Measurements from ENCODE around the gene MTTP. TPM values are rescaled to one million over a fixed set of nuclear protein-coding genes. Genes with fewer than 3 reads are reported as not detected.

MTTP gene
- total RNA-seq, 2 donors from 2014 or later, result 0.64 TPM; not detected in 1

DNA sequence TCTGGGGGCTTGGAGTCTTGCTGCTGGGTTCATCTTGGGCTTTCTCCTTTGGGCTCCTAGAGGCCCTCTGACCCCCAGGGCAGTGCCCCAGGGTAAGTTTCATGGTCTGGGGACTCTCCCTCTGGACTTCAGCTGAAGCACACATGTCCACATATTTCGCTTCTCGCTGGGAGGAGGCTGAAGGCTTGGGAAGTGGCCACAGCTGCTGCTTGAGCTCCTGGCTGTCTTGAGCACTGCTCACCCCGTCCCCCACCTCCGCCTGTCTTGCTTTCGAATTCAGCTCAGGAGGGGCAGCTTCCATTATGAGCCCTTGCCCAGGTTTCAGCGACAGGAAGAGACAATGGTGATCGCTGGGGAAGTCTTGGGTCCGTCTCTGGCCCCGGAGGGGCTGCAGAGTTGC, 79.3 kb downstream of the MTTP start:
- no peaks in the 10 kb centered on the region for H3K4me1 Mint-ChIP-seq (ENCODE audit: low read depth in 2 of 2)
- H3K27ac Mint-ChIP-seq, result no peak overlapping the region
- peaks cover 0 to 3% of the 10 kb centered on the region in 2 donors for H3K27me3 Mint-ChIP-seq
- no peaks in the 10 kb centered on the region for H3K9me3 Mint-ChIP-seq
- no peak overlapping the region for H3K4me3 Mint-ChIP-seq
- DNase-seq (ENCODE audit: low spot score) (no peak), ATAC-seq (no peak)
- no peaks in the 10 kb centered on the region for H3K36me3 Mint-ChIP-seq

DNA sequence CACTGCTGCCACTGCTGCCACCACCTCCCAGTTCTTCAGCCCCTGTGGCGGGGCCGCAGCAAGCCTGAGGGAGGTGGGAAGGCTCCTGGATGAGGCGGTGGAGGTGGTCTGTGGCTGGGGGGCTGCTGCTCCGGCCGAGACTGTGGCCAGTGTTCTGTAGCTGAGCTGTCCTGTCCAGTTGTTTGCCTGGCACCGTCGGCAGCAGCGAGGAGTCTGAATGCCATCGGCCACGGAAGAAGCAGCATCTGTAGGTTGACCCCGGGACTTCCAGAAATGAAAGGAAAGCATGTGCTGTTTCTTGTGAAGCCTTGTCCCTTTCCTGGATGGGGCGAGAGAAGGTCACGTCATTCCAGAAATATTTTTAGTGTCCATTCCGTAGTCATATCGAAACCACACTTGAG, 79.7 kb downstream of the MTTP start:
- H3K4me3 Mint-ChIP-seq, result no peak overlapping the region
- no peaks in the 10 kb centered on the region for H3K9me3 Mint-ChIP-seq
- DNase-seq (ENCODE audit: low spot score), result no peak
- H3K4me1 Mint-ChIP-seq (ENCODE audit: low read depth in 2 of 2), result no peaks in the 10 kb centered on the region
- peaks cover 0 to 3% of the 10 kb centered on the region in 2 donors for H3K27me3 Mint-ChIP-seq
- no peak overlapping the region for H3K27ac Mint-ChIP-seq
- H3K36me3 Mint-ChIP-seq, result no peaks in the 10 kb centered on the region
- no peak for ATAC-seq

GRCh38 chr4:99655308-99656081, 80.9 kb downstream of the MTTP start:
- Mint-ChIP-seq H3K27ac (no peak overlapping the region), H3K27me3 (peaks cover 0 to 3% of the 10 kb centered on the region in 2 donors), H3K4me1 (ENCODE audit: low read depth in 2 of 2) (no peaks in the 10 kb centered on the region), H3K9me3 (no peaks in the 10 kb centered on the region), H3K36me3 (no peaks in the 10 kb centered on the region), H3K4me3 (no peak overlapping the region)
- ATAC-seq, result no peak
- no peak for DNase-seq (ENCODE audit: low spot score)

- Mint-ChIP-seq H3K27me3 (peaks cover 3 to 8% of the 10 kb centered on the region in 2 donors), H3K4me1 (ENCODE audit: low read depth in 2 of 2) (no peaks in the 10 kb centered on the region), H3K4me3 (no peak within 1 kb of the TSS), H3K27ac (no peak within 1 kb of the TSS), H3K36me3 (no peaks in the 10 kb centered on the region), H3K9me3 (no peaks in the 10 kb centered on the region)
- DNase-seq (ENCODE audit: low spot score) (no peak), ATAC-seq (no peak)
Measured at GRCh38 chr4:99657798-99658197, 83.2 kb downstream of the MTTP start, which contains the start of gene C4orf54. Gene C4orf54, minus strand, starts transcription at chr4:99657828. Its CDS starts 3,180 bp downstream, at chr4:99654648.

DNA sequence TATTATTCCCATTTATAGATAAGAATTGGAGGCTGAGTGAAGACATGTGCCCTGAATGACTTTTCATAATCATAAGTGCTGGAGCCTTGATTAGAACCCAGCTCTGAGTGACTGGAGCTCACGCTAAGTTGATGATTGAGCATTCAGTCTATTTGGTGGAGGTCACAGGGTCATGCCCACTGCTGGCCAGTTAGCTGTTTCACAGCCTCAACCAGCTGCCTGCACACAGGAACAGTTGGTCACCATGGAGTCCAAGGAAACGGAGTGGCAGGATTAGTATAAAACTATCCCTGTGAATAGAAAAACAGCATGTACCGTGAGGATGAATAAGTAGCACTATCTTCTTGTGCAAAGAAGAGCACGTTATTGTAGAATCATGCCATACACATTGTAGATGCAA, 84.0 kb downstream of the MTTP start:
- DNase-seq (ENCODE audit: low spot score), result no peak
- Mint-ChIP-seq H3K27me3 (peaks cover 7 to 16% of the 10 kb centered on the region in 2 donors), H3K4me1 (ENCODE audit: low read depth in 2 of 2) (no peaks in the 10 kb centered on the region), H3K4me3 (no peak overlapping the region), H3K27ac (no peak overlapping the region), H3K9me3 (no peaks in the 10 kb centered on the region), H3K36me3 (no peaks in the 10 kb centered on the region)
- ATAC-seq, result no peak

DNA sequence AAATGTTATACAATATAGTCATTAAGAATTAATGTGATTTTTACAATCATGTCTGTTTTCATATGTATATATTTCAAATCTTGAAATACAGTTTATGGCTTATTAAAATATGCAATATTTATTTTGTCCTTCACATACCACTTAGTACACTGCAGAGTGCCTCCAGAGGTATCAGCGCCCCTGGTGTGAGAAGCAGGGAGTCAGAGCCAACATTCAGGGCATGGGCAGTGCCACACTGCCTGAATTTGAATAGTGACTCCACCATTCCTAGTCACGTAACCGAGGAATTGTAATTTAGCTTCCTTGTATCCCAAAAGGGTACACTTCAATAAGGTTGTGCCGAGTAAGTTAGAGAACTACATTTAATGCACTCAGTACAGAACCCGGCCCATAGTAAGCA, 87.3 kb downstream of the MTTP start:
- Mint-ChIP-seq H3K9me3 (no peaks in the 10 kb centered on the region), H3K4me1 (ENCODE audit: low read depth in 2 of 2) (no peaks in the 10 kb centered on the region), H3K4me3 (no peak overlapping the region), H3K27ac (no peak overlapping the region), H3K36me3 (no peaks in the 10 kb centered on the region), H3K27me3 (peaks cover 6 to 21% of the 10 kb centered on the region in 2 donors)
- ATAC-seq (no peak), DNase-seq (ENCODE audit: low spot score) (no peak)

- no peak for DNase-seq (ENCODE audit: low spot score)
- H3K9me3 Mint-ChIP-seq, result no peaks in the 10 kb centered on the region
- no peaks in the 10 kb centered on the region for H3K36me3 Mint-ChIP-seq
- no peaks in the 10 kb centered on the region for H3K4me1 Mint-ChIP-seq (ENCODE audit: low read depth in 2 of 2)
- no peak overlapping the region for H3K4me3 Mint-ChIP-seq
- ATAC-seq, result no peak
- no peak overlapping the region for H3K27ac Mint-ChIP-seq
- peaks cover 6 to 21% of the 10 kb centered on the region in 2 donors for H3K27me3 Mint-ChIP-seq
Measured at GRCh38 chr4:99664716-99665115, 90.1 kb downstream of the MTTP start.

DNA sequence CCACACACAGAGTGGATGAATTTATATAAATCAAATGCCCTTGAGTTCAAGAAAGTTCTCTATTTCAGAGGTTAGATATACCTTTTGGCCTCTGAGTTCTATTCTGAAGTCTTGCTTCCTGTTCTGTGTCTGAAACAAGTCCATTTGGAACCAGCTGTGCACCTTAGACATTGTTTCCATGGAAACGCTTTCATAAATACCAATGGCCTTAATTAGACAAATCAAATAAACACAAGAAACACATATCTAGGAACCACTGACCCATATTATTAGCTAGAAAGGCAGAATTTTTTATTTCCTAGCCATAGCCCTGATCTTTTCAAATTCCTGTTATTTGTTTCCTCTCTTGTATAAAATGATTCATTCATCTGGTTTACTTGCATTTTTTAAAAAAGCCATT, 91.4 kb downstream of the MTTP start:
- H3K4me1 Mint-ChIP-seq (ENCODE audit: low read depth in 2 of 2), result no peaks in the 10 kb centered on the region
- H3K4me3 Mint-ChIP-seq, result no peak overlapping the region
- H3K27ac Mint-ChIP-seq, result no peak overlapping the region
- H3K27me3 Mint-ChIP-seq, result peaks cover 6 to 27% of the 10 kb centered on the region in 2 donors
- no peaks in the 10 kb centered on the region for H3K36me3 Mint-ChIP-seq
- DNase-seq (ENCODE audit: low spot score) (no peak), ATAC-seq (no peak)
- peaks cover 4% of the 10 kb centered on the region for H3K9me3 Mint-ChIP-seq

GRCh38 chr4:99668472-99668871, 93.8 kb downstream of the MTTP start:
- no peak for ATAC-seq

DNA sequence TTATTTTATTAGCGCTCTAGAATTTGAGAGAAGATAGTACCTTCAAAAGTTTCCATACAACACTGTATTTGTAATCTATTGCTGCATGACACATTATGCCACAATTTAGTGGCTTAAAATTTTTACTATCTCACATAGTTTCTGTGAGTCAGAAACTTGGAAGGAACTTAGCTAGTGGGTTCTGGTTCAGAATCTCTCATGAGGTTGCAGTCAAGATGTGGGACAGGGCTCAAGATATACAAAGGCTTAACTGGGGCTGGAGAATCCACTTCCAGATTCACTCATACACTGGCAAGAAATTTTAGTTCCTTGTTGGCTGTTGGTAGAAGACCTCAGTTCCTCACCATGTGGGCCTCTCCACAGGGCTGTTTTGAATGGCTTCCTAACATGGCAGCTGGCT, 94.5 kb downstream of the MTTP start:
- Mint-ChIP-seq H3K4me3 (no peak overlapping the region), H3K27me3 (peaks cover 0 to 21% of the 10 kb centered on the region in 2 donors), H3K9me3 (peaks cover 23% of the 10 kb centered on the region), H3K27ac (no peak overlapping the region), H3K36me3 (peaks cover 24% of the 10 kb centered on the region), H3K4me1 (ENCODE audit: low read depth in 2 of 2) (no peaks in the 10 kb centered on the region)
- ATAC-seq (no peak), DNase-seq (ENCODE audit: low spot score) (no peak)

More at GRCh38 chr4:99668472-99668871, 93.8 kb downstream of the MTTP start:
- Mint-ChIP-seq H3K36me3 (peaks cover 19% of the 10 kb centered on the region), H3K9me3 (peaks cover 19% of the 10 kb centered on the region), H3K27ac (no peak overlapping the region), H3K4me3 (no peak overlapping the region), H3K27me3 (peaks cover 4 to 21% of the 10 kb centered on the region in 2 donors), H3K4me1 (ENCODE audit: low read depth in 2 of 2) (no peaks in the 10 kb centered on the region)
- DNase-seq (ENCODE audit: low spot score), result no peak

DNA sequence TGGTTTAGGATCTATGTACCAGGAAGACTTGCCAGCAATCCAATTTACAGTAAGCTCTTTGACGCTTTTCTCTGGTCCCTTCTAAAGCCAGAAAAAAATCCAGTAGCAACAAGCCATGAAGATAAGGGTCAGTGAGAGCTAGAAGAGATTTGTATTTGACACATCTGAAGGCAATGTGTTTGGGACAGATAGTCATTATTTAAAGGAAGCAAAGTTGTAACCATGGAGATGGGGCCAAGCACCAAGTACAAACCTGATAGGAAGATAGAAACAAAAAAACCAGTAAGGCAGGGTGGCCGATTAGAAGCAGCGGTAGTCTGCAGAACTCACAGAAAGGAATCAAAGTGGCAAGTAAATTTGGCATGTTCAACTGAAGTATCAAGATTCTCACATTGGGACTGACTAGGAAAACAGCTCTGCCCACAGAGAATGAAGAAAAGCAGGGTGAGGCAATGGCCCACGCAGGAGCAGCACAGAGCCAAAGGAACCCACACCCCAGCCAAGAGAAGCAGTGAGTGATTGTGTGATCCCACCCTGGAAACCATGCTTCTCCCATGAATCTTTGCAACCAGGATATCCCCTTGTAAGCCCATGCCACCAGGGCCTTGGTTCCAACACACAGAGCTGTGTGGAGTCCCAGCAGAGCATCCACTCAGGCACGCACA, 95.9 kb downstream of the MTTP start:
- ATAC-seq, result no peak
- Mint-ChIP-seq H3K4me1 (ENCODE audit: low read depth in 2 of 2) (no peaks in the 10 kb centered on the region), H3K4me3 (no peak overlapping the region), H3K27me3 (peaks cover 0 to 28% of the 10 kb centered on the region in 2 donors), H3K36me3 (peaks cover 24% of the 10 kb centered on the region), H3K27ac (no peak overlapping the region), H3K9me3 (peaks cover 23% of the 10 kb centered on the region)
- DNase-seq (ENCODE audit: low spot score), result no peak

Other genes with a start within 250 kb of the MTTP start
- not detected for gene ADH1C, start 222.1 kb upstream of the MTTP start, total RNA-seq
- gene ADH7, start 139.5 kb upstream of the MTTP start, total RNA-seq, result not detected
- gene C4orf17, start 63.8 kb upstream of the MTTP start, total RNA-seq, result not detected
- 1 to 10 TPM; 6.9 to 8.8 TPM for gene TRMT10A, start 10.8 kb upstream of the MTTP start, total RNA-seq
- gene C4orf54, start 83.0 kb downstream of the MTTP start, total RNA-seq, result not detected
- 10 to 100 TPM; 15.9 to 23.4 TPM for gene DAPP1, start 242.0 kb downstream of the MTTP start, total RNA-seq

Measured in natural killer cell treated with Interleukin-12 subunit alpha and Interleukin-12 subunit beta and Interleukin-15 and Interleukin-18, amount 100 ng/mL, for 72 hours (primary cell).